Kidney tubule cell (primary cell): Measurements from ENCODE around the gene PRPF40B.

Experiments
- DNase-seq: peaks from one replicate; pipeline ENCODE4 v3.0.0-alpha.2; 2018; ENCODE audit warnings: low spot score

The PRPF40B gene

GRCh38 chr12:49635656-49636055 lies 12.3 kb downstream of the PRPF40B start:
- no peak for DNase-seq

- DNase-seq, result no peak
Observed at GRCh38 chr12:49636574-49636973, 13.2 kb downstream of the PRPF40B start.

GRCh38 chr12:49636979-49637755 lies 13.8 kb downstream of the PRPF40B start:
- peak; percentile 54 for DNase-seq

GRCh38 chr12:49641748-49642369 lies 18.5 kb downstream of the PRPF40B start:
- no peak for DNase-seq

- DNase-seq, result no peak
Observed at GRCh38 chr12:49642370-49642802, 19.0 kb downstream of the PRPF40B start.

- no peak for DNase-seq
Observed at GRCh38 chr12:49643135-49643534, 19.8 kb downstream of the PRPF40B start.

GRCh38 chr12:49643961-49644619 lies 20.7 kb downstream of the PRPF40B start:
- DNase-seq, result no peak

GRCh38 chr12:49644620-49644994 lies 21.2 kb downstream of the PRPF40B start:
- DNase-seq, result peak; percentile 63

GRCh38 chr12:49645146-49646039 lies 22.0 kb downstream of the PRPF40B start:
- no peak for DNase-seq

- no peak for DNase-seq
Observed at GRCh38 chr12:49646331-49646830, 23.0 kb downstream of the PRPF40B start.

GRCh38 chr12:49646871-49647654 lies 23.7 kb downstream of the PRPF40B start:
- no peak for DNase-seq

- DNase-seq, result no peak
Observed at GRCh38 chr12:49647827-49648711, 24.7 kb downstream of the PRPF40B start.

GRCh38 chr12:49648712-49649003 lies 25.3 kb downstream of the PRPF40B start:
- no peak for DNase-seq

- no peak for DNase-seq
Observed at GRCh38 chr12:49649445-49649844, 26.1 kb downstream of the PRPF40B start.

GRCh38 chr12:49649892-49650291 lies 26.5 kb downstream of the PRPF40B start:
- no peak for DNase-seq

GRCh38 chr12:49651855-49652254 lies 28.5 kb downstream of the PRPF40B start:
- no peak for DNase-seq

GRCh38 chr12:49652921-49653520 lies 29.7 kb downstream of the PRPF40B start:
- DNase-seq, result no peak

GRCh38 chr12:49654715-49655114 lies 31.4 kb downstream of the PRPF40B start:
- no peak for DNase-seq

- no peak for DNase-seq
Observed at GRCh38 chr12:49655595-49656236, 32.4 kb downstream of the PRPF40B start.
